GM21390 (cell line): Measurements from ENCODE around the gene FBXW7.

Experiments used
- ATAC-seq: cut with Tn5 transposase; IDR thresholded peaks from one replicate; pipeline ENCODE4 v1.9.1; 2021; ENCODE audit not compliant: unreplicated experiment

FBXW7 gene

GRCh38 chr4:152478461-152479237, 57.2 kb downstream of the FBXW7 start:
- ATAC-seq, result no peak

- ATAC-seq, result no peak
Observed at GRCh38 chr4:152476796-152477195, 59.1 kb downstream of the FBXW7 start.

GRCh38 chr4:152471251-152471792, 64.6 kb downstream of the FBXW7 start:
- no peak for ATAC-seq

GRCh38 chr4:152468408-152468807, 67.5 kb downstream of the FBXW7 start:
- no peak for ATAC-seq

- no peak for ATAC-seq
Observed at GRCh38 chr4:152467101-152467500, 68.8 kb downstream of the FBXW7 start.

- no peak for ATAC-seq
Observed at GRCh38 chr4:152464030-152464823, 71.7 kb downstream of the FBXW7 start.

- ATAC-seq, result no peak
Observed at GRCh38 chr4:152463562-152463961, 72.3 kb downstream of the FBXW7 start.

- ATAC-seq, result no peak
Observed at GRCh38 chr4:152462695-152463094, 73.2 kb downstream of the FBXW7 start.

- ATAC-seq, result peak; percentile 51
Observed at GRCh38 chr4:152462047-152462446, 73.8 kb downstream of the FBXW7 start.

GRCh38 chr4:152460488-152460887, 75.4 kb downstream of the FBXW7 start:
- ATAC-seq, result no peak

GRCh38 chr4:152459326-152459725, 76.6 kb downstream of the FBXW7 start:
- ATAC-seq, result no peak

- ATAC-seq, result peak; percentile 49
Observed at GRCh38 chr4:152458801-152459302, 77.0 kb downstream of the FBXW7 start.

GRCh38 chr4:152456609-152457008, 79.3 kb downstream of the FBXW7 start:
- ATAC-seq, result no peak

- ATAC-seq, result no peak
Observed at GRCh38 chr4:152455311-152455710, 80.6 kb downstream of the FBXW7 start.

GRCh38 chr4:152454398-152455011, 81.4 kb downstream of the FBXW7 start:
- no peak for ATAC-seq

- ATAC-seq, result no peak
Observed at GRCh38 chr4:152451496-152451895, 84.4 kb downstream of the FBXW7 start.

- ATAC-seq, result no peak
Observed at GRCh38 chr4:152448854-152449253, 87.0 kb downstream of the FBXW7 start.

- ATAC-seq, result no peak
Observed at GRCh38 chr4:152448038-152448707, 87.7 kb downstream of the FBXW7 start.

- no peak for ATAC-seq
Observed at GRCh38 chr4:152443859-152444258, 92.0 kb downstream of the FBXW7 start.

GRCh38 chr4:152437561-152437960, 98.3 kb downstream of the FBXW7 start:
- no peak for ATAC-seq

GRCh38 chr4:152436384-152436783, 99.5 kb downstream of the FBXW7 start:
- ATAC-seq, result no peak
